Measurements from ENCODE around the gene SMOC2. TPM values are rescaled to one million over a fixed set of nuclear protein-coding genes. Genes with fewer than 3 reads are reported as not detected.

The SMOC2 gene
- total and polyA plus RNA-seq, 2 of the 4 experiments (the other 2 are of a cell fraction) = not detected

- no peak for DNase-seq
- no TSS peak for BruUV-seq (replicated peaks)
- H3K14ac ChIP-seq (replicated peaks; ENCODE audit: low read depth, low read length) = no peak overlapping the region
- no peaks in the 10 kb centered on the region for H3K4me1 ChIP-seq (ENCODE audit: control insufficient read depth, insufficient read depth, low read length)
- no peaks in the 10 kb centered on the region for H4K20me1 ChIP-seq (ENCODE audit: insufficient read depth, low read length)
- H2BK15ac ChIP-seq (ENCODE audit: low read depth, low read length) = no peak overlapping the region
- WGBS, 2 experiments (ENCODE audit: extremely low coverage in 2 of 2, insufficient read length in 1 of 2) = 64% methylated on average over 6 of the region's 16 CpGs; no CpG with 5 or more reads in 1 of the 2 experiments
- ChIA-PET CTCF (no interaction called here), POLR2A (ENCODE audit: unreplicated experiment) (no interaction called here)
- H3K23ac ChIP-seq (ENCODE audit: low read depth, low read length) = no peak overlapping the region
- H2AK9ac ChIP-seq (replicated peaks; ENCODE audit: low read depth, low read length, poor library complexity) = no peak overlapping the region
- no peak overlapping the region for H2BK5ac ChIP-seq (ENCODE audit: low read depth, low read length, poor library complexity, severe bottlenecking)
- TF ChIP-seq, protein P1, sequence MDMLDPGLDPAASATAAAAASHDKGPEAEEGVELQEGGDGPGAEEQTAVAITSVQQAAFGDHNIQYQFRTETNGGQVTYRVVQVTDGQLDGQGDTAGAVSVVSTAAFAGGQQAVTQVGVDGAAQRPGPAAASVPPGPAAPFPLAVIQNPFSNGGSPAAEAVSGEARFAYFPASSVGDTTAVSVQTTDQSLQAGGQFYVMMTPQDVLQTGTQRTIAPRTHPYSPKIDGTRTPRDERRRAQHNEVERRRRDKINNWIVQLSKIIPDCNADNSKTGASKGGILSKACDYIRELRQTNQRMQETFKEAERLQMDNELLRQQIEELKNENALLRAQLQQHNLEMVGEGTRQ (IDR thresholded peaks at IDR 0.05; ENCODE audit: low read depth, low read length) = no peak
- TF ChIP-seq POLR2A (IDR thresholded peaks at IDR 0.05; ENCODE audit: low read depth, low read length) = no peak
- no peak for TF ChIP-seq CEBPB (IDR thresholded peaks at IDR 0.05; ENCODE audit: low read depth, low read length)
- TF ChIP-seq, protein P2, sequence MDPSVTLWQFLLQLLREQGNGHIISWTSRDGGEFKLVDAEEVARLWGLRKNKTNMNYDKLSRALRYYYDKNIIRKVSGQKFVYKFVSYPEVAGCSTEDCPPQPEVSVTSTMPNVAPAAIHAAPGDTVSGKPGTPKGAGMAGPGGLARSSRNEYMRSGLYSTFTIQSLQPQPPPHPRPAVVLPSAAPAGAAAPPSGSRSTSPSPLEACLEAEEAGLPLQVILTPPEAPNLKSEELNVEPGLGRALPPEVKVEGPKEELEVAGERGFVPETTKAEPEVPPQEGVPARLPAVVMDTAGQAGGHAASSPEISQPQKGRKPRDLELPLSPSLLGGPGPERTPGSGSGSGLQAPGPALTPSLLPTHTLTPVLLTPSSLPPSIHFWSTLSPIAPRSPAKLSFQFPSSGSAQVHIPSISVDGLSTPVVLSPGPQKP (IDR thresholded peaks at IDR 0.05; ENCODE audit: borderline replicate concordance, low read depth, low read length) = no peak
- TF ChIP-seq NFE2L2 (IDR thresholded peaks at IDR 0.05; ENCODE audit: low read depth, low read length) = no peak
- TF ChIP-seq BHLHE40 (IDR thresholded peaks at IDR 0.05; ENCODE audit: low read depth, low read length) = no peak
- TF ChIP-seq FOS (IDR thresholded peaks at IDR 0.05; ENCODE audit: low read depth, low read length) = no peak
- no peak for TF ChIP-seq RFX5 (IDR thresholded peaks at IDR 0.05; ENCODE audit: low read depth, low read length)
- no peak for TF ChIP-seq CTCF (conservative IDR thresholded peaks at IDR 0.05; ENCODE audit: low read depth, low read length)
- no peak for TF ChIP-seq MAZ (IDR thresholded peaks at IDR 0.05; ENCODE audit: borderline replicate concordance, low read depth, low read length)
- no peak for TF ChIP-seq RAD21 (IDR thresholded peaks at IDR 0.05; ENCODE audit: low read length)
- no peak for TF ChIP-seq RCOR1 (IDR thresholded peaks at IDR 0.05; ENCODE audit: insufficient replicate concordance, low read length)
- no peaks in the 10 kb centered on the region for H3K9me1 ChIP-seq (ENCODE audit: insufficient read depth, low read length)
- no peak overlapping the region for H2BK20ac ChIP-seq (ENCODE audit: low read depth, low read length)
- no peak overlapping the region for H3K27ac ChIP-seq (ENCODE audit: insufficient read depth, low read length)
- no peak overlapping the region for H2AFZ ChIP-seq (replicated peaks; ENCODE audit: low read length, poor library complexity)
- no peak overlapping the region for H4K8ac ChIP-seq (ENCODE audit: low read depth in 2 of 2, low read length in 2 of 2)
- H2BK120ac ChIP-seq (ENCODE audit: low read depth, low read length) = no peak overlapping the region
- dilution Hi-C loops (cut with HindIII; ENCODE audit: low sequenced_read_pairs, unreplicated experiment) = no loop called here
- no peaks in the 10 kb centered on the region for H3K79me1 ChIP-seq (ENCODE audit: low read depth in 1 of 2, low read length in 2 of 2)
- H3K27me3 ChIP-seq (ENCODE audit: control insufficient read depth, insufficient read depth, low read length) = no peaks in the 10 kb centered on the region
- no peaks in the 10 kb centered on the region for H3K36me3 ChIP-seq (ENCODE audit: control insufficient read depth, insufficient read depth, low read length)
- no peak overlapping the region for H2AK5ac ChIP-seq (ENCODE audit: low read depth, low read length)
- H3K56ac ChIP-seq (ENCODE audit: extremely low read depth, insufficient read depth, low read length) = no peak overlapping the region
- H3K4me2 ChIP-seq (ENCODE audit: low read depth, low read length) = no peak overlapping the region
- intact Hi-C loops (cut with micrococcal nuclease) = no loop called here
- H3K4me3 ChIP-seq (ENCODE audit: insufficient read depth, low read depth, low read length) = no peak overlapping the region
- H3K4ac ChIP-seq (ENCODE audit: low read depth, low read length) = no peak overlapping the region
- H4K5ac ChIP-seq (ENCODE audit: low read depth, low read length) = no peak overlapping the region
- in situ Hi-C loops (cut with MboI; ENCODE audit: low sequenced_read_pairs) = no loop called here
- ATAC-seq (ENCODE audit: low read depth) = no peak
- H4K91ac ChIP-seq (ENCODE audit: insufficient read depth, low read depth, low read length) = no peak overlapping the region
- no peak overlapping the region for H3K18ac ChIP-seq (ENCODE audit: low read depth, low read length)
- no peak overlapping the region for H3K9ac ChIP-seq (ENCODE audit: low read depth, low read length)
- H3K9me3 ChIP-seq (ENCODE audit: control insufficient read depth, insufficient read depth, low read length) = peaks cover 51% of the 10 kb centered on the region
Observed at GRCh38 chr6:168396561-168396960, 44.4 kb upstream of the SMOC2 start.

All from IMR-90 (cell line).